Right atrium auricular region (tissue), 2 donors: ENCODE data around the gene ZNF230. TPM values are rescaled to one million over a fixed set of nuclear protein-coding genes. Genes with fewer than 3 reads are reported as not detected.
A peak's percentile ranks its signal among the peaks of the same experiment; 100 is the strongest.

Source experiments
- DNase-seq: peaks from one replicate; pipeline ENCODE4 v3.0.0-alpha.2; 2019; ENCODE audit warnings: low spot score
- H3K27ac ChIP-seq, 2 donors: fragments of 200-600 bp; sonication (generic); 1 replicate in 1 of 2; 2 replicates in 1 of 2; pipeline ENCODE4 v1.5.1; 2016 to 2019
- H3K27me3 ChIP-seq, 2 donors: fragments of 200-600 bp; sonication (generic); one replicate each; pipeline versions ENCODE4 v1.5.1 to v1.6.0; 2017 to 2019
- H3K36me3 ChIP-seq: fragments of 200-600 bp; sonication (generic); one replicate; pipeline ENCODE4 v1.5.1; 2016
- H3K4me1 ChIP-seq, 2 donors: fragments of 200-600 bp; sonication (generic); one replicate each; pipeline versions ENCODE4 v1.5.1 to v1.6.0; 2017 to 2019
- H3K4me3 ChIP-seq, 2 donors: fragments of 200-600 bp; sonication (generic); 1 replicate in 1 of 2; 2 replicates in 1 of 2; pipeline ENCODE4 v1.5.1; 2017 to 2019; ENCODE audit warnings: mild to moderate bottlenecking in 1 of 2, moderate library complexity in 1 of 2
- H3K9me3 ChIP-seq, 2 donors: fragments of 200-600 bp; sonication (generic); one replicate each; pipeline ENCODE4 v1.5.1; 2019
- total RNA-seq, 2 donors: library from RNA; depleted of rRNA; stranded (reverse); fragments of >200 nt; gene quantifications; one replicate each; pipeline ENCODE4 v1.1.0, GENCODE V29; 2016
- TF ChIP-seq, protein P1 (sequence below), 2 donors: fragments of 200-600 bp; sonication (generic); IDR thresholded peaks; one replicate each; pipeline ENCODE4 v1.5.1; 2019; ENCODE audit warnings: antibody characterized with exemption in 2 of 2

The ZNF230 gene
- total RNA-seq, 2 donors from 2014 or later: 1.6 to 2.1 TPM

- TF ChIP-seq, protein P1, sequence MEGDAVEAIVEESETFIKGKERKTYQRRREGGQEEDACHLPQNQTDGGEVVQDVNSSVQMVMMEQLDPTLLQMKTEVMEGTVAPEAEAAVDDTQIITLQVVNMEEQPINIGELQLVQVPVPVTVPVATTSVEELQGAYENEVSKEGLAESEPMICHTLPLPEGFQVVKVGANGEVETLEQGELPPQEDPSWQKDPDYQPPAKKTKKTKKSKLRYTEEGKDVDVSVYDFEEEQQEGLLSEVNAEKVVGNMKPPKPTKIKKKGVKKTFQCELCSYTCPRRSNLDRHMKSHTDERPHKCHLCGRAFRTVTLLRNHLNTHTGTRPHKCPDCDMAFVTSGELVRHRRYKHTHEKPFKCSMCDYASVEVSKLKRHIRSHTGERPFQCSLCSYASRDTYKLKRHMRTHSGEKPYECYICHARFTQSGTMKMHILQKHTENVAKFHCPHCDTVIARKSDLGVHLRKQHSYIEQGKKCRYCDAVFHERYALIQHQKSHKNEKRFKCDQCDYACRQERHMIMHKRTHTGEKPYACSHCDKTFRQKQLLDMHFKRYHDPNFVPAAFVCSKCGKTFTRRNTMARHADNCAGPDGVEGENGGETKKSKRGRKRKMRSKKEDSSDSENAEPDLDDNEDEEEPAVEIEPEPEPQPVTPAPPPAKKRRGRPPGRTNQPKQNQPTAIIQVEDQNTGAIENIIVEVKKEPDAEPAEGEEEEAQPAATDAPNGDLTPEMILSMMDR (IDR thresholded peaks at IDR 0.05): no peak
- no peak for DNase-seq
Observed at GRCh38 chr19:44021221-44021620, 18.5 kb downstream of the ZNF230 start.

GRCh38 chr19:44024900-44025216 lies 22.1 kb downstream of the ZNF230 start:
- Histone ChIP-seq H3K4me1 (peaks cover 0 to 7% of the 10 kb centered on the region in 2 donors), H3K9me3 (peaks cover 5 to 20% of the 10 kb centered on the region in 2 donors), H3K27me3 (no peaks in the 10 kb centered on the region), H3K4me3 (peak overlapping the region; percentile 85 to 91), H3K27ac (peak overlapping the region; percentile 65 to 76), H3K36me3 (peaks cover 31% of the 10 kb centered on the region)
- DNase-seq: no peak
- TF ChIP-seq, protein P1 (IDR thresholded peaks at IDR 0.05): no peak

More at GRCh38 chr19:44021221-44021620, 18.5 kb downstream of the ZNF230 start:
- Histone ChIP-seq H3K27me3 (no peaks in the 10 kb centered on the region), H3K4me3 (no peak overlapping the region), H3K36me3 (no peaks in the 10 kb centered on the region), H3K4me1 (peaks cover 0 to 6% of the 10 kb centered on the region in 2 donors), H3K27ac (no peak overlapping the region), H3K9me3 (no peaks in the 10 kb centered on the region)

GRCh38 chr19:44025217-44025936 lies 22.6 kb downstream of the ZNF230 start, which contains the start of gene ZNF222:
Gene ZNF222 (plus strand): TSS chr19:44025379. CDS start chr19:44025437, 58 bp downstream.
- peaks cover 0 to 7% of the 10 kb centered on the region in 2 donors for H3K4me1 ChIP-seq

DNA sequence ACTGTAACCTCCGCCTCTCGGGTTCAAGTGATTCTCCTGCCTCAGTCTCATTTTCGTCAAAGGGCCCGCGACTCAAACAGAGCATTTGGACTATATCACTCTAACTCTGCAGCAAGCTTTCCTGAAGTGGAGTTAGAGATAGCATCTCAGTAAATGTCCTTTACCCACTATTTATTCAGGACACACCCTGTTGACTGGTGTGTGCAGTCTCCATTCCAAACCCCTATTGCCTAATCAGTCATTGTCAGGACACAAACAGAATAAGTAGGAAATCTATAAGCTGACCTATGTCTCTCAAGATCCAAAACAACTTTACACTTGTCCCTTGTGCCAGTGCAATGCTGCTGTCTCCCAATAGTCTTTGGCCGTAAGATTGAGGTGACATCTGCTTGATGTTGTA lies 23.9 kb downstream of the ZNF230 start:
- Histone ChIP-seq H3K27ac (no peak overlapping the region), H3K9me3 (peaks cover 7 to 38% of the 10 kb centered on the region in 2 donors)

More at GRCh38 chr19:44025217-44025936, 22.6 kb downstream of the ZNF230 start, which contains the start of gene ZNF222:
- Histone ChIP-seq H3K36me3 (peaks cover 36% of the 10 kb centered on the region), H3K9me3 (peaks cover 6 to 25% of the 10 kb centered on the region in 2 donors), H3K4me3 (peak within 1 kb of the TSS; percentile 85 to 91), H3K27ac (peak within 1 kb of the TSS; percentile 65 to 76), H3K27me3 (no peaks in the 10 kb centered on the region)
- TF ChIP-seq, protein P1 (IDR thresholded peaks at IDR 0.05): no peak
- peak; percentile 91 for DNase-seq

DNA sequence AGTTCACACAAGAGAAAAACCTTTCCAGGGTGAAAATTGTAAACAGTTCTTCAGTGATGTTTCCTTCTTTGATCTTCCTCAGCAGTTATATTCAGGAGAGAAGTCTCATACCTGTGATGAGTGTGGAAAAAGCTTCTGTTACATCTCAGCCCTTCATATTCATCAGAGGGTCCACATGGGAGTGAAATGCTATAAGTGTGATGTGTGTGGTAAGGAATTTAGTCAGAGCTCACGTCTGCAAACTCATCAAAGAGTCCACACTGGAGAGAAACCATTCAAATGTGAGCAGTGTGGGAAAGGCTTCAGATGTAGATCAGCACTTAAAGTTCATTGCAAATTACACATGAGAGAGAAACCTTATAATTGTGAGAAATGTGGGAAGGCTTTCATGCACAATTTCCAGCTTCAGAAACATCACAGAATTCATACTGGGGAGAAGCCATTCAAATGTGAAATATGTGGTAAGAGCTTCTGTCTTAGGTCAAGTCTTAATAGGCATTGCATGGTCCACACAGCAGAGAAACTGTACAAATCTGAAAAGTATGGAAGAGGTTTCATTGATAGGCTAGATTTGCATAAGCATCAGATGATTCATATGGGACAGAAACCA lies 29.3 kb downstream of the ZNF230 start:
- Histone ChIP-seq H3K27me3 (no peaks in the 10 kb centered on the region), H3K9me3 (peaks cover 35 to 91% of the 10 kb centered on the region in 2 donors), H3K27ac (no peak overlapping the region), H3K4me1 (no peaks in the 10 kb centered on the region), H3K4me3 (no peak overlapping the region), H3K36me3 (peaks cover 56% of the 10 kb centered on the region)
- TF ChIP-seq, protein P1 (IDR thresholded peaks at IDR 0.05): no peak
- DNase-seq: no peak

More for the DNA sequence above, 23.9 kb downstream of the ZNF230 start:
- no peaks in the 10 kb centered on the region for H3K27me3 ChIP-seq
- no peak for DNase-seq
- H3K4me1 ChIP-seq: peaks cover 0 to 7% of the 10 kb centered on the region in 2 donors
- peaks cover 49% of the 10 kb centered on the region for H3K36me3 ChIP-seq
- TF ChIP-seq, protein P1 (IDR thresholded peaks at IDR 0.05): no peak
- H3K4me3 ChIP-seq: no peak overlapping the region
